HFF-Myc (cell line): Measurements from ENCODE around the gene CAPN2.

Experiments used
- DNase-seq: peaks from one replicate; pipeline ENCODE4 v3.0.0-alpha.2; 2011; ENCODE audit warnings: low read depth; ENCODE audit errors: extremely low read depth
- H3K4me3 ChIP-seq: replicated peaks from 2 replicates; pipeline ENCODE4 v1.5.1; 2011; ENCODE audit warnings: low read depth, mild to moderate bottlenecking, control low read depth, low read length
- TF ChIP-seq, protein P1 (sequence below): IDR thresholded peaks from 2 replicates; pipeline ENCODE4 v1.5.1; 2012; ENCODE audit warnings: mild to moderate bottlenecking, low read depth, low read length, control low read depth; ENCODE audit errors: missing control alignments

The CAPN2 gene

DNA sequence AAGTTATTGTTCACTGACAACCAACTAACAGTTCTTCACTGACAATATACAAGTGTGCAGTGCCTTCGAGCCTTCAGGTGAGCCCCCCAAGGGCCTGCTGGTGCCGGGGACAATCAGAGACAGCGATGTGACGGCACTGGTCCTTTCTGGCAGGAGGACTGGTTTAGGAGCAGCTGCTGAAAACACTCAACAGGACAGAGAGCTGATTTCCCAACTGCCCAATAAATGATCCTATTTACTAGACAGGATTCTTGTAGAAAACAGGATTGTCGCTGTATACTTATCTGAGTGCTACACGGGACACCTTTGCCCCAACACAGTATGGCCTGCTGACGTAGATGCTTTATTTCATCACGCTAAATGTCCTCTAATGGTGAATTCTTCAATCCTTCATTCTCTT is 68.0 kb downstream of the CAPN2 start:
- TF ChIP-seq, protein P1, sequence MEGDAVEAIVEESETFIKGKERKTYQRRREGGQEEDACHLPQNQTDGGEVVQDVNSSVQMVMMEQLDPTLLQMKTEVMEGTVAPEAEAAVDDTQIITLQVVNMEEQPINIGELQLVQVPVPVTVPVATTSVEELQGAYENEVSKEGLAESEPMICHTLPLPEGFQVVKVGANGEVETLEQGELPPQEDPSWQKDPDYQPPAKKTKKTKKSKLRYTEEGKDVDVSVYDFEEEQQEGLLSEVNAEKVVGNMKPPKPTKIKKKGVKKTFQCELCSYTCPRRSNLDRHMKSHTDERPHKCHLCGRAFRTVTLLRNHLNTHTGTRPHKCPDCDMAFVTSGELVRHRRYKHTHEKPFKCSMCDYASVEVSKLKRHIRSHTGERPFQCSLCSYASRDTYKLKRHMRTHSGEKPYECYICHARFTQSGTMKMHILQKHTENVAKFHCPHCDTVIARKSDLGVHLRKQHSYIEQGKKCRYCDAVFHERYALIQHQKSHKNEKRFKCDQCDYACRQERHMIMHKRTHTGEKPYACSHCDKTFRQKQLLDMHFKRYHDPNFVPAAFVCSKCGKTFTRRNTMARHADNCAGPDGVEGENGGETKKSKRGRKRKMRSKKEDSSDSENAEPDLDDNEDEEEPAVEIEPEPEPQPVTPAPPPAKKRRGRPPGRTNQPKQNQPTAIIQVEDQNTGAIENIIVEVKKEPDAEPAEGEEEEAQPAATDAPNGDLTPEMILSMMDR = no peak
- no peak overlapping the region for H3K4me3 ChIP-seq
- DNase-seq = no peak

DNA sequence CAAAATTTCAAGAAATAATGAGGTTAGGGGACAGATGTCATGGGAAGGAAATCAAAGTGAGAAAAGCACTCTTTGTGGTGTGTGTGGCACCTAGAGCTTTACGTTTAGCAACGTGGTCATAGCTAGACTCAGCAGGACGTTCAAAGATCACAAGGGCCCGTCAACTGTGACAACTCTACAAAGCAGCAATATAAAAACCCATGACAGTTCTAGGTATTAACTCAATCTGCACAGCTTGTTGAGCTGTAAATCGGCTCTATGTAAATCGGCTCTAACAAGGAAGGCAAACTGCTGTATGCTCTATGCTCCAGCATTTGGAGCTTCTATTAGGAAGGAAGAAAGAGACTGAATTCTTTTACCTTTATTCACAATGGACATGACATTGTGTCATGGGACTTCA is 68.6 kb downstream of the CAPN2 start:
- DNase-seq = no peak
- H3K4me3 ChIP-seq = no peak overlapping the region
- TF ChIP-seq, protein P1 = no peak

DNA sequence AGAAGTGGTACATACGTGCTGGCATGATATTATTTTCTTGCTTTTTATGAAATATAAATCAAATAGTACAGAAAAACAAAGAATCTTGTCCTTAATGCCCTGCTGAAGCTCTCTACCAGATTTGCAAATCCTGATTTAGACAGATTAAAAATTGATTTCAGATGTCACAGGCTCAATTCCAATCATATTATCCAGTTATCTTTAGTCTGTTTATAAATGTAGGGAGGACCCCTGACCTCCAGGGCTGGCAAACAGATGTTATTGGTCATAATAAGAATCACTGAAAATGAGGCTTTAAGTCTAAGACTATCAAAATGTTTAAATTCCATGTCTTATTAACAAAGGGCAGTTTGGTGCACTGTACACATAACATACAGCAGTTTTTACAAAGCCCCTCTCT is 71.3 kb downstream of the CAPN2 start:
- TF ChIP-seq, protein P1 = no peak
- no peak overlapping the region for H3K4me3 ChIP-seq
- DNase-seq = no peak

DNA sequence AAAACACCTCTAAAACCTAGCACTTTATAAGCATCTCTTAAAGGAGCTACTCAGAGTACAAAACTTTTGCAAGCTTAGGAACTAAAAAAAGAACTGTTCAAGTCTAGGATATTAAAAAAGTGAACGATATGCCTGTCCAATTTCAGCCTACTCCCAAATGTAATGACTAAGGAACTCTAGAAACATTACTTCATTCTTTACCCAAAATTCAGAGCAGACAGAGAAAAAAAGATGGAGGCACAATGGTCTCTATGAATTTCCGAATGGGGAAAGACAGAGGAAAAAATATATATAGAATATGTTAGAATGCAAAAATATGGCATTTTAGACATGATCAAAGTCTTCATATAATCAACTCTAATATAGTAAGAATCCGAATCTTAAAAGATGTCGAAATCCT is 72.2 kb downstream of the CAPN2 start:
- H3K4me3 ChIP-seq = no peak overlapping the region
- TF ChIP-seq, protein P1 = no peak
- DNase-seq = no peak

DNA sequence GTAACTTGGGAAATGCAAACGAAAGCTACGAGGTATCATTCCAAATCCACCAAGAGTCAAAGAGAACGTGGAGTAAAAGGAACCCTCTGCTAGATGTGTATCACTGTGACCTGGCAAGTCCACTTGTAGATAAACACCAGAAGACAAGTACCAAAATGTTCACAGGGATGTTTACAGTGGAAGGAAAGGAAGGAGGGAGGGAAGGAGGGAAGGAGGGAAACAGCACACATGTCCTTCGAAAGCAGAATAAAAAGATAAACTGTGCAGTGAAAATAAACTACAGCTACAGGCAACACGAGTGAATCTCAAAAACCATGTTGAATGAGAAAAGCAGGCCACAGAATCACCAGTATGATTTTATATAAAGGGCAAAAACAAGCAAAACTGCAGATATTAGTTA is 73.5 kb downstream of the CAPN2 start:
- no peak for DNase-seq
- no peak overlapping the region for H3K4me3 ChIP-seq
- TF ChIP-seq, protein P1 = no peak

DNA sequence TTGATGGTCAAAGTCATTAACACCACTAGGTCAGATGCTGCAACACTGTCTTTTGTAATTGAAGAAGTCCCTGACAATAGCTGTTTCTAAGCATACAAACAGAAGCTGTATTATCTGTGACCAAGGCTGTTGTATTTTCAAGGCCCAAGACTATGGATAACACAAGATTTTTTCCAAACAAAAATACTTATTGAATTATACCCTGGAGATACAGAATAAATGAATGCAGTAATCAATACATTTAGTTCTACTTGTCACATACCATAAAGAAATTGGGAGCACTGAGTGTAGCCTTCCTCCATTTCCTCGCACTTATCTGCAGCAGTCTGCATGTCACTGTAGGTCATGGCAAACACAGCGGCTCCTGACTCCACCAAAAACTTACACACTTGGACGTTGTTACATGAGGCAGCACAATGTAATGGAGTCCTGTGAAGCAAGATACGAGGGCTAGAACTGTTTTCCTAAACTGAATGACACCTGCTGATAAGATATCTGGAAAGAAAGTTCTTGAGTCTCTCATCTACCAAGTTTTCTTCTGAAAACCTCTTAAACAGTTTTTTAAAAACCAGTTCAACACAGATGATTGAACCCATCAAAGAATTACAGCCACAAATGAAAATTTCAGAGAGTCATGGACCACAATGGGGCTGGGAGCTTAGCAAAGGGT is 76.5 kb downstream of the CAPN2 start:
- DNase-seq = no peak
- no peak overlapping the region for H3K4me3 ChIP-seq
- TF ChIP-seq, protein P1 = no peak

DNA sequence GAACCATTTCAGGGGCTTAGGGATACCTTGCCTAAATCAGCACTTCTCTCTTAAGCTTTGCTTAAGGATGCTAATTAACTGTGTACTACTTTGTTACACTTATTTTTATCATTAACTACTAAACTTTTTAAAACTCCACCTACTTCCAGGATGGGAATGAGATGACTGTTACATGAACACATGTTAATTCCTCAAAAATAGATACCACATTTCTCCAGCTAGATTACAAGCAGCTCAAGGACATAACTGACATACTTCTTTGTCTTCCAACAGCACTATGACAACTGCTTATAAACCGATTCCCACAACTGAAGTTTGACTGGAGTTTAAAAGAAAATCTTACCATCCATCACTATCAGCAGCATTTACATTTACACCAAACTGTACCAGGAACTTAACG is 79.7 kb downstream of the CAPN2 start:
- H3K4me3 ChIP-seq = no peak overlapping the region
- TF ChIP-seq, protein P1 = no peak
- DNase-seq = no peak
